DOHH2 (cell line): ENCODE data around the gene WRNIP1.

ENCODE experiments used
- H3F3A ChIP-seq: fragments of 200-600 bp; sonication (generic), shearing (Covaris generic); 2 replicates; pipeline ENCODE4 v1.6.0; 2016; ENCODE audit warnings: antibody characterized with exemption, mild to moderate bottlenecking; ENCODE audit not compliant: control insufficient read depth, insufficient read depth
- H3K27ac ChIP-seq: fragments of 200-600 bp; sonication (generic); 2 replicates; pipeline ENCODE4 v1.5.1; 2014; ENCODE audit warnings: low read depth, mild to moderate bottlenecking, low read length, moderate library complexity
- H3K27me3 ChIP-seq: fragments of 200-600 bp; sonication (generic); 2 replicates; pipeline ENCODE4 v1.6.1; 2014; ENCODE audit warnings: mild to moderate bottlenecking, low read length, mixed read lengths; ENCODE audit not compliant: control insufficient read depth
- H3K36me3 ChIP-seq: fragments of 200-600 bp; sonication (generic); 2 replicates; pipeline ENCODE4 v1.6.1; 2014; ENCODE audit warnings: mild to moderate bottlenecking, low read length, moderate library complexity, mixed read lengths; ENCODE audit not compliant: control insufficient read depth
- H3K4me1 ChIP-seq: fragments of 200-600 bp; sonication (generic); 2 replicates; pipeline ENCODE4 v1.6.1; 2014; ENCODE audit warnings: mild to moderate bottlenecking, low read length, mixed read lengths; ENCODE audit not compliant: control insufficient read depth
- H3K4me2 ChIP-seq: fragments of 200-600 bp; sonication (generic); 2 replicates; pipeline ENCODE4 v1.6.0; 2014; ENCODE audit warnings: mild to moderate bottlenecking, low read length, moderate library complexity
- H3K4me3 ChIP-seq: fragments of 200-600 bp; sonication (generic); 2 replicates; pipeline ENCODE4 v1.5.1; 2014; ENCODE audit warnings: mild to moderate bottlenecking, low read length, mixed read lengths
- H3K79me2 ChIP-seq: fragments of 200-600 bp; sonication (generic); 2 replicates; pipeline ENCODE4 v1.6.1; 2014; ENCODE audit warnings: mild to moderate bottlenecking, low read length, mixed read lengths; ENCODE audit not compliant: control insufficient read depth
- H3K9me2 ChIP-seq: fragments of 200-600 bp; sonication (generic); replicated peaks from 2 replicates; pipeline ENCODE4 v1.6.1; 2014; ENCODE audit warnings: mild to moderate bottlenecking, low read length, mixed read lengths; ENCODE audit not compliant: control insufficient read depth
- H3K9me3 ChIP-seq: fragments of 200-600 bp; sonication (generic); 2 replicates; pipeline ENCODE4 v1.6.1; 2014; ENCODE audit warnings: antibody characterized with exemption, low read length, mixed read lengths; ENCODE audit not compliant: control insufficient read depth, insufficient read depth
- H4K20me1 ChIP-seq: fragments of 200-600 bp; sonication (generic); 2 replicates; pipeline ENCODE4 v1.6.0; 2014; ENCODE audit warnings: low read depth, mild to moderate bottlenecking, antibody characterized with exemption, low read length, moderate library complexity; ENCODE audit not compliant: control insufficient read depth, insufficient read depth
- EZH2phosphoT487 ChIP-seq: fragments of 200-600 bp; sonication (generic); IDR thresholded peaks from 2 replicates; pipeline ENCODE4 v1.6.1; 2017; ENCODE audit warnings: borderline replicate concordance, mild to moderate bottlenecking, antibody characterized with exemption, low read length, moderate library complexity, mixed read lengths
- TF ChIP-seq, protein P1 (sequence below): fragments of 200-600 bp; sonication (generic); IDR thresholded peaks from one replicate; pipeline ENCODE4 v1.5.1; 2014; ENCODE audit warnings: antibody characterized with exemption, mild to moderate bottlenecking, low read depth, low read length; ENCODE audit not compliant: poor library complexity, severe bottlenecking

The WRNIP1 gene

DNA sequence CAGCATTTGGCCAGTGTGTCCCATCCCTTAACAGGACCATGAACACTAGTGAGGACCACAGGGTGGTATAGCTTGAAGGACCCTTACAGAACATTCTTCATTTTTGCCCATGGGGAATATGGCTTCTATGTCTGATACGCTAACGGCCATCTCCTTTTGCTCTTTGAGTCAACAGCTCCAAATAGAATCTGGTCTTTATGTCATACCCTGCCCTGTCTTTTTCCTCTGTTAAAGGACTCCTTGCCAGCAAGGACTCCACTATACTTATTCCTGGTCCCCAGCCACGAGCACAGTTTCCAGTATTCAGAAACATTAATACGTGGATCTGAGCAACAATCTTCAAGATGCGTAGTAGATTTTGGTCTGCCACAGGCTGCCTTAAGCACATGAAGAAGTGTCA lies 53.9 kb downstream of the WRNIP1 start:
- H3K9me3 ChIP-seq: peaks cover 12% of the 10 kb centered on the region
- no peak overlapping the region for H3K4me3 ChIP-seq
- no peaks in the 10 kb centered on the region for H3K9me2 ChIP-seq
- no peak overlapping the region for H3K27ac ChIP-seq
- no peak overlapping the region for H3K4me2 ChIP-seq
- no peaks in the 10 kb centered on the region for H3K79me2 ChIP-seq
- no peaks in the 10 kb centered on the region for H3F3A ChIP-seq
- H4K20me1 ChIP-seq: no peaks in the 10 kb centered on the region
- TF ChIP-seq EZH2phosphoT487: no peak
- TF ChIP-seq, protein P1, sequence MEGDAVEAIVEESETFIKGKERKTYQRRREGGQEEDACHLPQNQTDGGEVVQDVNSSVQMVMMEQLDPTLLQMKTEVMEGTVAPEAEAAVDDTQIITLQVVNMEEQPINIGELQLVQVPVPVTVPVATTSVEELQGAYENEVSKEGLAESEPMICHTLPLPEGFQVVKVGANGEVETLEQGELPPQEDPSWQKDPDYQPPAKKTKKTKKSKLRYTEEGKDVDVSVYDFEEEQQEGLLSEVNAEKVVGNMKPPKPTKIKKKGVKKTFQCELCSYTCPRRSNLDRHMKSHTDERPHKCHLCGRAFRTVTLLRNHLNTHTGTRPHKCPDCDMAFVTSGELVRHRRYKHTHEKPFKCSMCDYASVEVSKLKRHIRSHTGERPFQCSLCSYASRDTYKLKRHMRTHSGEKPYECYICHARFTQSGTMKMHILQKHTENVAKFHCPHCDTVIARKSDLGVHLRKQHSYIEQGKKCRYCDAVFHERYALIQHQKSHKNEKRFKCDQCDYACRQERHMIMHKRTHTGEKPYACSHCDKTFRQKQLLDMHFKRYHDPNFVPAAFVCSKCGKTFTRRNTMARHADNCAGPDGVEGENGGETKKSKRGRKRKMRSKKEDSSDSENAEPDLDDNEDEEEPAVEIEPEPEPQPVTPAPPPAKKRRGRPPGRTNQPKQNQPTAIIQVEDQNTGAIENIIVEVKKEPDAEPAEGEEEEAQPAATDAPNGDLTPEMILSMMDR: no peak
- H3K4me1 ChIP-seq: no peaks in the 10 kb centered on the region
- H3K36me3 ChIP-seq: no peaks in the 10 kb centered on the region
- peaks cover 3% of the 10 kb centered on the region; the same call in 1 of the 2 replicates for H3K27me3 ChIP-seq

DNA sequence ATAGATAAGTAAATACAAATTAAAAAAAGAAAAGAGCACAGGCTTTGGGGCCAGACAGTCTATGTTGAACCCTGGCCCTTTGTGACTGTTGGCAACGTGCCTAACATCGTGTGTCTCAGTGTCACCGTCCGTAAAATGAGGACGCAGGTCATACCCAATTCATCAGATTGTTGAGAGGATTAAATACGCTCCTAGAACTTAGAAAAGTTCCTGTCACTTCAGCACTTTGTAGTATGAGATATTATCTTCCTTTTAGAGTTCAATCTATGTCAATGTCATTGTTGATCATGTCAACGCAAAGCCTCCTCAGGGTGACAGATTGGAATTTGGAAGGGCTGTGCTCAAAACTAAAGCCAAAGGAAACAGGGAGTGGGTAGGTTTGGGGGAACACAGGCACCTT lies 54.8 kb downstream of the WRNIP1 start:
- H3K27ac ChIP-seq: no peak overlapping the region

DNA sequence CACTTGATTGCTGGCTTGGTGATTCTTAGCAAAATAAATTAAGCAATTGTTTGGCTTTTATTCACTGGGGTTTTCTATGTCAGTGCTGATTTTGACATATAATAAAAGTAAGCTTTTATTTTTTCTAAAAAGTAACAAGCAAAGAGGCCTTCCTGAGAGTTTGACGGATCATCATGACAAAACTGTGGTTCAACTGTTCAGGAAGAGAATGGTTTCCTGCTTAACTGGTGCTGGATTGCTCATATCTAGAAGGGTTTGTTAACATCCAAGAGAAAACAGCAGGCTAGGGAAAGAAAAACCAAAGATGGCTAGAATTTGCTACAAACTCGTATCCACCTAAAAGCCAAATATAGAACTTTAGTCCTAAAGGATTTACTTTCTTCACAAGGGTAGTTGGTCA lies 55.2 kb downstream of the WRNIP1 start:
- H3K27ac ChIP-seq: no peak overlapping the region
- no peak overlapping the region for H3K4me3 ChIP-seq
- peaks cover 12% of the 10 kb centered on the region for H3K9me3 ChIP-seq
- H3K4me1 ChIP-seq: no peaks in the 10 kb centered on the region
- H3K27me3 ChIP-seq: peaks cover 3% of the 10 kb centered on the region; the same call in 1 of the 2 replicates
- H3K4me2 ChIP-seq: no peak overlapping the region
- no peaks in the 10 kb centered on the region for H3F3A ChIP-seq
- H3K79me2 ChIP-seq: no peaks in the 10 kb centered on the region
- H4K20me1 ChIP-seq: no peaks in the 10 kb centered on the region
- H3K9me2 ChIP-seq: no peaks in the 10 kb centered on the region
- TF ChIP-seq EZH2phosphoT487: no peak
- TF ChIP-seq, protein P1: no peak
- H3K36me3 ChIP-seq: no peaks in the 10 kb centered on the region

More for the DNA sequence above, 54.8 kb downstream of the WRNIP1 start:
- no peaks in the 10 kb centered on the region for H3K9me2 ChIP-seq
- no peaks in the 10 kb centered on the region for H4K20me1 ChIP-seq
- H3K4me1 ChIP-seq: no peaks in the 10 kb centered on the region
- TF ChIP-seq, protein P1: no peak
- no peak for TF ChIP-seq EZH2phosphoT487
- H3K4me3 ChIP-seq: no peak overlapping the region
- no peaks in the 10 kb centered on the region for H3K36me3 ChIP-seq
- peaks cover 12% of the 10 kb centered on the region for H3K9me3 ChIP-seq
- H3F3A ChIP-seq: no peaks in the 10 kb centered on the region
- no peaks in the 10 kb centered on the region for H3K79me2 ChIP-seq
- H3K27me3 ChIP-seq: peaks cover 3% of the 10 kb centered on the region; the same call in 1 of the 2 replicates
- no peak overlapping the region for H3K4me2 ChIP-seq
